Ovary (tissue), 9 donors: ENCODE results near the gene PLET1. TPM values are rescaled to one million over a fixed set of nuclear protein-coding genes. Genes with fewer than 3 reads are reported as not detected.
A peak's percentile ranks its signal among the peaks of the same experiment; 100 is the strongest.

Source experiments
- DNase-seq, 5 donors: peaks; one replicate each; pipeline ENCODE4 v3.0.0-alpha.2; 2019 to 2020
- H3K27ac ChIP-seq, 2 donors: fragments of 200-600 bp; one replicate each; pipeline versions ENCODE4 v1.5.1 to v1.8.0; 2019 to 2022
- H3K27me3 ChIP-seq: fragments of 200-600 bp; one replicate; pipeline ENCODE4 v1.8.0; 2022
- H3K36me3 ChIP-seq: fragments of 200-600 bp; sonication (generic); one replicate; pipeline ENCODE4 v1.5.1; 2019
- H3K4me1 ChIP-seq: one replicate; pipeline ENCODE4 v1.8.1; 2013; ENCODE audit warnings: mild to moderate bottlenecking, moderate library complexity; ENCODE audit not compliant: insufficient read depth
- H3K4me3 ChIP-seq: fragments of 200-600 bp; sonication (generic); one replicate; pipeline ENCODE4 v1.5.1; 2017
- H3K9me3 ChIP-seq, 2 donors: fragments of 200-600 bp in 1 of 2; sonication (generic) in 1 of 2; one replicate each; pipeline versions ENCODE4 v1.5.1 to v1.8.1; 2013 to 2019; ENCODE audit warnings: mild to moderate bottlenecking in 1 of 2, moderate library complexity in 1 of 2
- EP300 ChIP-seq: sonication (generic); formaldehyde crosslinking; IDR thresholded peaks from one replicate; pipeline ENCODE4 v1.6.1; 2017; ENCODE audit warnings: antibody characterized with exemption
- POLR2A ChIP-seq: fragments of 450-650 bp; IDR thresholded peaks from one replicate; pipeline ENCODE4 v1.6.1; 2017; ENCODE audit warnings: antibody characterized with exemption, mild to moderate bottlenecking, moderate library complexity
- WGBS, 3 donors: extraction: QIAGEN DNeasy Blood & Tissue Kit in 1 of 3; methylation state at CpG; one replicate each; pipeline versions ENCODE4 v1.1.5 to v1.1.7; 2013 to 2017; 5-methylcytosine and 5-hydroxymethylcytosine counted together
- intact Hi-C, 4 donors: fragments of 100-400 bp; cut with DNase I; formaldehyde crosslinking; loops; one replicate each; pipeline versions ENCODE4 v1.11.0 to v1.15.1; 2022 to 2023
- polyA plus RNA-seq, 2 donors: library from polyadenylated mRNA; stranded (reverse); fragments of 200-250 nt in 1 of 2; fragments of 350-450 nt in 1 of 2; fragmentation: Illumina TruSeq in 1 of 2; extraction: RNeasy Lipid Tissue Mini Kit (QIAGEN cat#74804) in 1 of 2; gene quantifications; one replicate each; pipeline ENCODE4 v1.2.3, GENCODE V29; 2013 to 2014
- total RNA-seq, 7 donors: library from RNA; depleted of rRNA in 2 of 7; stranded (reverse); fragments of >200 nt in 2 of 7; fragmentation: NEBNext Ultra II Directional in 3 of 7; extraction: Animal tissue kit (Norgen Biotek cat#: 25700) in 3 of 7; gene quantifications; one replicate each; pipeline versions ENCODE4 v1.1.0 to v1.2.4, GENCODE V29; 2016 to 2023
- TF ChIP-seq, protein P1 (sequence below), 3 donors: fragments of 450-650 bp in 2 of 3; fragments of 200-600 bp in 1 of 3; IDR thresholded peaks; one replicate each; pipeline versions ENCODE4 v1.5.1 to v1.8.0; 2016 to 2022; ENCODE audit warnings: antibody characterized with exemption in 3 of 3, mild to moderate bottlenecking in 1 of 3
- donor health status: DM: no; HTN: no; CAD: no; lungs with moderate emphysema.
- donor health status: DM: no; HTN: no; CAD: no.
- donor health status: Bipolar disorder and iron deficiency.
- donor health status: DM: yes; HTN: yes; CAD: no.
- donor health status: DM: no; HTN: no; CAD: no.
- donor health status: DM: yes; HTN: yes; CAD: no.

PLET1 gene
- total and polyA plus RNA-seq, 9 donors, result not detected

DNA sequence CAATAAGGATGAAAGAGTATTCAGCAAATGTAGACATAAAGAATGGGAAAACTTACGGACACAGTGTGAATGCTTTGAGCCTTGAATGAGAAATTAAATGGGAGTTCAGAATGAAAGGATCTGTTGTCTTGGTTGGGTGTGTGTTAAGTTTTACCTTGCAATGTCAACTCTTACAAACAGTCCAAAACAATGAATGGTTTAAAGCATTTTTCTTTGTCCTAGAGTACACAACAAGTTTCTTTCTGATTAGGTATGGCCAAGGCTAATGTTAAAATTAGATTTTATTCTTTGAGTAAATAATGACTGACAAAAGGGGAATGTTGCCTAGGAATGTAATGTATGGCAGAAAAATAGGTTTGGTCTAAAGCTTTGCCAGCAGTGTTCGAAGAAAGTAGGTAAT lies 32.0 kb downstream of the PLET1 start:
- Histone ChIP-seq H3K36me3 (no peaks in the 10 kb centered on the region), H3K4me3 (no peak overlapping the region), H3K27me3 (no peaks in the 10 kb centered on the region), H3K4me1 (peaks cover 3% of the 10 kb centered on the region), H3K9me3 (no peaks in the 10 kb centered on the region), H3K27ac (no peak overlapping the region)
- no peak for DNase-seq
- WGBS, 3 donors, result 92 to 97% (median 95%) methylated on average over 2 of the region's 2 CpGs
- intact Hi-C loops, result no loop called here
- TF ChIP-seq EP300 (no peak), POLR2A (no peak)
- TF ChIP-seq, protein P1, sequence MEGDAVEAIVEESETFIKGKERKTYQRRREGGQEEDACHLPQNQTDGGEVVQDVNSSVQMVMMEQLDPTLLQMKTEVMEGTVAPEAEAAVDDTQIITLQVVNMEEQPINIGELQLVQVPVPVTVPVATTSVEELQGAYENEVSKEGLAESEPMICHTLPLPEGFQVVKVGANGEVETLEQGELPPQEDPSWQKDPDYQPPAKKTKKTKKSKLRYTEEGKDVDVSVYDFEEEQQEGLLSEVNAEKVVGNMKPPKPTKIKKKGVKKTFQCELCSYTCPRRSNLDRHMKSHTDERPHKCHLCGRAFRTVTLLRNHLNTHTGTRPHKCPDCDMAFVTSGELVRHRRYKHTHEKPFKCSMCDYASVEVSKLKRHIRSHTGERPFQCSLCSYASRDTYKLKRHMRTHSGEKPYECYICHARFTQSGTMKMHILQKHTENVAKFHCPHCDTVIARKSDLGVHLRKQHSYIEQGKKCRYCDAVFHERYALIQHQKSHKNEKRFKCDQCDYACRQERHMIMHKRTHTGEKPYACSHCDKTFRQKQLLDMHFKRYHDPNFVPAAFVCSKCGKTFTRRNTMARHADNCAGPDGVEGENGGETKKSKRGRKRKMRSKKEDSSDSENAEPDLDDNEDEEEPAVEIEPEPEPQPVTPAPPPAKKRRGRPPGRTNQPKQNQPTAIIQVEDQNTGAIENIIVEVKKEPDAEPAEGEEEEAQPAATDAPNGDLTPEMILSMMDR (IDR thresholded peaks at IDR 0.05), result no peak

DNA sequence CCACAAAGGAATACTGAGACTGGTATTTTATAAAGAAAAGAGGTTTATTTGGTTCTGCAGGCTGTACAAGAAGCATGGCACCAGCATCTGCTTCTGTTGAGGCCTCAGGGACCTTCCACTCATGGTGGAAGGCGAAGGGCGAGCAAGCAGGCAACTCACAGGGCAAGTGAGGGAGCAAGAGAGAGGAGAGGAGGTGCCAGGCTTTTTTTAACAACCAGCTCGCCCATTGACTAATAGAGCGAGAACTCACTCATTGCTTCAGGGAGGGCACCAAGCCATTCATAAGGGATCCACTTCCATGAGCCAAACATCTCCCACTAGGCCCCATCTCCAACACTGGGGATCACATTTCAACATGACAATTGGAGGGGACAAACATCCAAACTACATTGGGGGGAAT lies 33.2 kb downstream of the PLET1 start:
- WGBS, 3 donors, result 65 to 94% (median 82%) methylated on average over 4 of the region's 4 CpGs
- H3K27ac ChIP-seq, result no peak overlapping the region
- H3K27me3 ChIP-seq, result no peaks in the 10 kb centered on the region
- peaks cover 3% of the 10 kb centered on the region for H3K4me1 ChIP-seq
- TF ChIP-seq POLR2A (no peak), EP300 (no peak)
- TF ChIP-seq, protein P1 (IDR thresholded peaks at IDR 0.05), result no peak
- peak in 1 of 5 donors; percentile 15 for DNase-seq
- no peaks in the 10 kb centered on the region for H3K36me3 ChIP-seq
- H3K9me3 ChIP-seq, result no peaks in the 10 kb centered on the region
- peak overlapping the region; percentile 61 for H3K4me3 ChIP-seq
- intact Hi-C loops, result no loop called here

DNA sequence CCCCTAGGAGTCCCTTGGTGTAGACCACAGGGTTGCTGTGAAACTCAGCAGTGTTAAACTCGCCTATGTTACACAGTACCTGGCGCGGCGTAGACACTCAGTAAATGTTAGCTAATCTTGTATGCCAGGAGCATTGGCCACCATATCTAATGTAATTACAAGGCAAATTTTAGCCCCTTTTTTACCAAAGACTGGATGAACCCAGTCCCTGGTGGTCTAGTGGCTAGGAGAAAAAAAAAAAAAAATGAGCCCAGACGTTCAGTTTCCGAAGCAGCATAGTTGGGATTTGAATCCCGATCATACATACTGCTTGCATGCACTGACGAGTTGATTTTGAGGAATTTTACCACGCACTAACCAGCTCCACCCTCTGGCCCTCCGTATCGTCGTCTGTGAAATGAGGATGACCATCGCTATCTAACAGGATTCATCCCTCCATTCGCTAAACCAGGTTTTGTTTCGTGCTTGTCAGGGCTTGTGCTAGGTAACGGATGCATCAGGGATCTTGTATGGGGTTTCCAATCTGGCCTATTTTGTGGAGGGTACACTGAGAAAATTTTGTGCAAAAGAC lies 33.7 kb downstream of the PLET1 start:
- TF ChIP-seq EP300 (no peak), POLR2A (no peak)
- TF ChIP-seq, protein P1 (IDR thresholded peaks at IDR 0.05), result no peak
- 2% methylated on average over 16 of the region's 16 CpGs for WGBS, 3 donors
- Histone ChIP-seq H3K9me3 (no peaks in the 10 kb centered on the region), H3K36me3 (no peaks in the 10 kb centered on the region), H3K4me1 (peaks cover 3% of the 10 kb centered on the region), H3K27ac (peak overlapping the region; percentile 95 to 96), H3K4me3 (peak overlapping the region; percentile 61), H3K27me3 (no peaks in the 10 kb centered on the region)
- peak in 1 of 5 donors; percentile 20 for DNase-seq
- intact Hi-C loops, result no loop called here

DNA sequence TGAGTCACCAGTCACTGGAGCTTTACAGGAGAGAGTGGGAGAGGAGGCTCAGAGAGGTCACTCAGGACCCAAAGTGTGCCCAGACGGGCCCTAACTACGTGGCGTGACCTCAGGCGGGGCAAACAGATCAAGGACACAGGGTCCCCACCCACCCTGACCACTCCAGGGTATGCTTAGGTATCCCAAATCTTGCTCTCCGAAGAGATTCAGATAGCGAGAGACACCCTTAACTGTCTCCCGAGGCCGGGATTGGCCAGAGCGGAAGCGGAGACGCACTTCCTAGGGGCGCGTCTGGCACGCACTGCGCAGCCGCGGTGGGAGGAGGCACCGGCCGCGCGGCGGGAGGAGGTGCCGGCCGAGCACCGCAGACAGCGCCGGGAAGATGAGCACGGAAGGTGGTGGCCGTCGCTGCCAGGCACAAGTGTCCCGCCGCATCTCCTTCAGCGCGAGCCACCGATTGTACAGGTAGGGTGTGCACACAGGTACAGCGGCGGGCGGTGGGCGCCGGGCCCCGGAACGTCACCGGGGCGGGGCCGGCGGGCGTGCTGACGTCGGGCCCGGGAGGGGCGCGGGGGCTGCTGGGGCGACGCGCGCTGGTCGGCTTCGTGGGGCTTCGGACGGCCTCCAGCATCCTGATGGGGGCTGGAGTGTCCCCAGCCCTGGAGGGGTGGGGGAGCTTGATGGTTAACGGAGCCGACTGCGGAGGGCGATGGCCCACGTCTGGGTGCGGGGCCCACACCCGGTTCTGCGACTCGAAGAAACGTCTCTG lies 34.4 kb downstream of the PLET1 start, which contains the start of gene PTS:
PTS (plus strand) TSS at position 367 of the 769 bp plus-strand sequence; CDS start at position 383, 16 bp downstream.
- peak within 1 kb of the TSS; percentile 95 to 96 for H3K27ac ChIP-seq
- peaks cover 3% of the 10 kb centered on the region for H3K4me1 ChIP-seq
- no peaks in the 10 kb centered on the region for H3K36me3 ChIP-seq
- WGBS, 3 donors, result 0 to 1% (median 0%) methylated on average over 52 to 70 of the region's 70 CpGs
- peak; percentile 86 to 91 (median 89) for DNase-seq
- intact Hi-C loops, result no loop called here
- H3K27me3 ChIP-seq, result no peaks in the 10 kb centered on the region
- H3K9me3 ChIP-seq, result no peaks in the 10 kb centered on the region
- peak within 1 kb of the TSS; percentile 61 for H3K4me3 ChIP-seq
- TF ChIP-seq, protein P1 (IDR thresholded peaks at IDR 0.05), result peak in 1 of 3 donors; percentile 18
- TF ChIP-seq EP300 (no peak), POLR2A (peak; percentile 95)
